ENCODE data around the gene CDC42BPB. TPM values are rescaled to one million over a fixed set of nuclear protein-coding genes. Genes with fewer than 3 reads are reported as not detected.

CDC42BPB gene
- total RNA-seq, 4 donors from 2014 or later, result 85.8 to 170 (median 102) TPM

- TF ChIP-seq, protein P1, sequence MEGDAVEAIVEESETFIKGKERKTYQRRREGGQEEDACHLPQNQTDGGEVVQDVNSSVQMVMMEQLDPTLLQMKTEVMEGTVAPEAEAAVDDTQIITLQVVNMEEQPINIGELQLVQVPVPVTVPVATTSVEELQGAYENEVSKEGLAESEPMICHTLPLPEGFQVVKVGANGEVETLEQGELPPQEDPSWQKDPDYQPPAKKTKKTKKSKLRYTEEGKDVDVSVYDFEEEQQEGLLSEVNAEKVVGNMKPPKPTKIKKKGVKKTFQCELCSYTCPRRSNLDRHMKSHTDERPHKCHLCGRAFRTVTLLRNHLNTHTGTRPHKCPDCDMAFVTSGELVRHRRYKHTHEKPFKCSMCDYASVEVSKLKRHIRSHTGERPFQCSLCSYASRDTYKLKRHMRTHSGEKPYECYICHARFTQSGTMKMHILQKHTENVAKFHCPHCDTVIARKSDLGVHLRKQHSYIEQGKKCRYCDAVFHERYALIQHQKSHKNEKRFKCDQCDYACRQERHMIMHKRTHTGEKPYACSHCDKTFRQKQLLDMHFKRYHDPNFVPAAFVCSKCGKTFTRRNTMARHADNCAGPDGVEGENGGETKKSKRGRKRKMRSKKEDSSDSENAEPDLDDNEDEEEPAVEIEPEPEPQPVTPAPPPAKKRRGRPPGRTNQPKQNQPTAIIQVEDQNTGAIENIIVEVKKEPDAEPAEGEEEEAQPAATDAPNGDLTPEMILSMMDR (IDR thresholded peaks at IDR 0.05; ENCODE audit: low read depth), result no peak
Observed at GRCh38 chr14:102933618-102934231, 123.6 kb downstream of the CDC42BPB start.

DNA sequence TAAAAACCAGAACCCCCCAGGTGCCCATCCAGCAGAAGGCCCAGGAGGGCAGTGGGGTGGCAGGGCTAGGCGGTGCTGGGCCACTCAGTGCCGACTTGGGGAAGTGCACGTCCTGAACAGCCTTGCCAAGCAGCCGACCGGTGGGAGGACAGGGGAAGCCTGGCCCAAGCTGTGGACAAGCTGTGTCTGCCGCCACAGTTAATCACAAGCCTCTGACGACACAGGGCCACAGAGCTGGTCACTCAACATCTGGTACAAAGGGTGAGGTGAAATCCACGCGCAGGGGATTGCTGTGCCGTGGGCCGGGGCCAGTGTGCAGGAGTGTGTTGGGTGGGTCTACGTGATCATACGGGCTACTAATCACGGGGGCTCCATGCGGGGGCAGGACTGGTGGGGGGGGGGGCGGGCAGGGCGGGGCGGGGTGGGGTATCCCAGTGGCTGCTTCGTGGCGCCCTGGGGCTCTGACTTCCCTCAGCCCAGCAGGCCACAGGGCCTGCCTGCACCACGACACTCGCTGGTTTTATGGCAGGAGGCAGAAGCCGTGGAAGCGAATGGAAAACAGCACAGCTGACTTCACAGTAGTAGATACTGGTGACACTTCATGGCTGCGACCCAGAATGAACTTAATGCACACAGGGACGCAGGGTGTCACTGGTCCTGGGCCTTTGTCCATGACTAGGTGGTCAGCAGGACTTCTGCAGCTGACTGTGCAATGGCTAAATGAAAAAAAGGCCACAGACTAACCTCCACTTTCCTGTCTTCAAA is 124.7 kb downstream of the CDC42BPB start:
- TF ChIP-seq, protein P1 (IDR thresholded peaks at IDR 0.05; ENCODE audit: low read depth), result no peak

- TF ChIP-seq, protein P1 (IDR thresholded peaks at IDR 0.05; ENCODE audit: low read depth), result no peak
Observed at GRCh38 chr14:102931580-102932285, 125.6 kb downstream of the CDC42BPB start.

DNA sequence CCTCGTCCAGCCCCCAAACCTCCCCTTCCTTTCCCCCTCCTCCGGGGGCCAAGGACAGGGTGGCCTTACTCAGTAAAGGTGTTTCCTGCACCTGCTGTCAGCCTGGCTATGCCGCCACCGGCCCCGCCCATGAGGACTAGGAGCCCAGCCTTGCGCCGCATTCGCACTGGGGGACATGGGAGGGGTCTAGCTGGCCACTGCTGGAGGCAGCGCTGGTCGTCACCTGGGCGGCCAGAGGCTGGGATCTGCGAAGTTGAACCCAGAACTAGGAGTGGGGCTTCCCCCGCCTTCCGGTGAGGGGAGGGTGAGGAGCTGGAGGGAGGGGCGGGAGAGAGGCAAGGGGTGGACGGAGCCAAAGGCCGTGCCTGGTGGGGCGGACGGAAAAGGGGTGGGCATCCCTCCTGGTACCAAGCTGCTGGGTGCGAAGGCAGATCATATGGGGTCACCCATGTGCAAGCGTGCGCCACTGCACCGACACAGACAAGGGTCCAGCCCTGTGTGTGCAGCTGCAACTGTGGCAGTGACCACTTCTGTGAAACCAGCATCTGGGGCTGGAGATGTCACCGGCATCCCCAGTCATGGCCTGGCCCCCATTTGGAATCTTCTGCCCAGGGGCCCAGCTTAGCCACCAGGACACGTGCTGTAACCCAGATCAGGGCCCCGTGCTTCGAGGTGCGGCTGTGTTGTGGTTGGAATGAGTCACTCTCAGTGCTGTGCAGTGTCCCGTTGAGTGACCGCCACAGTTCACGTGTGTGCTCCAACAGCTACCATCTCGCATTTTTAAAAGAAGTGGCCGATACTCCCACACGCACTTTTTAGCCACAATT is 126.4 kb downstream of the CDC42BPB start:
- TF ChIP-seq, protein P1 (IDR thresholded peaks at IDR 0.05; ENCODE audit: low read depth), result no peak

DNA sequence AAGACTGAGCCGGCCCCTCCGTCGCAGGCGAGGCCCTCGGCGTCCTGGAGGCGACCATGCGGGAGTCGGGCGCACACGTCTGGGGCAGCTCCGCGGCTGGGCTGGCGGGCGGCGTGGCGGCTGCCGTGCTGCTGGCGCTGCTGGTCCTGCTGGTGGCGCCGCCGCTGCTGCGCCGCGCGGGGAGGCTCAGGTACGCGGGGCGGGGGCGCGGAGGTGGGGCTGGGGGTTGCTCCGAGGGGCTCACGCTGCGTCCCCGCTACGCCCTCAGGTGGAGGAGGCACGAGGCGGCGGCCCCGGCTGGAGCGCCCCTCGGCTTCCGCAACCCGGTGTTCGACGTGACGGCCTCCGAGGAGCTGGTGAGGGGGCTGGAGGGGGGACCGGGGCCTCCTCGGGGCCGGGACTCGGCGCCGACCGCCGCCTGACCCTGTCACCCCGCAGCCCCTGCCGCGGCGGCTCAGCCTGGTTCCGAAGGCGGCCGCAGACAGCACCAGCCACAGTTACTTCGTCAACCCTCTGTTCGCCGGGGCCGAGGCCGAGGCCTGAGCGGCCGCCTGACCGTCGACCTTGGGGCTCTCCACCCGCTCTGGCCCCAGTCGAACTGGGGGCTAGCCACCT is 127.1 kb downstream of the CDC42BPB start:
- TF ChIP-seq, protein P1 (IDR thresholded peaks at IDR 0.05; ENCODE audit: low read depth), result no peak

DNA sequence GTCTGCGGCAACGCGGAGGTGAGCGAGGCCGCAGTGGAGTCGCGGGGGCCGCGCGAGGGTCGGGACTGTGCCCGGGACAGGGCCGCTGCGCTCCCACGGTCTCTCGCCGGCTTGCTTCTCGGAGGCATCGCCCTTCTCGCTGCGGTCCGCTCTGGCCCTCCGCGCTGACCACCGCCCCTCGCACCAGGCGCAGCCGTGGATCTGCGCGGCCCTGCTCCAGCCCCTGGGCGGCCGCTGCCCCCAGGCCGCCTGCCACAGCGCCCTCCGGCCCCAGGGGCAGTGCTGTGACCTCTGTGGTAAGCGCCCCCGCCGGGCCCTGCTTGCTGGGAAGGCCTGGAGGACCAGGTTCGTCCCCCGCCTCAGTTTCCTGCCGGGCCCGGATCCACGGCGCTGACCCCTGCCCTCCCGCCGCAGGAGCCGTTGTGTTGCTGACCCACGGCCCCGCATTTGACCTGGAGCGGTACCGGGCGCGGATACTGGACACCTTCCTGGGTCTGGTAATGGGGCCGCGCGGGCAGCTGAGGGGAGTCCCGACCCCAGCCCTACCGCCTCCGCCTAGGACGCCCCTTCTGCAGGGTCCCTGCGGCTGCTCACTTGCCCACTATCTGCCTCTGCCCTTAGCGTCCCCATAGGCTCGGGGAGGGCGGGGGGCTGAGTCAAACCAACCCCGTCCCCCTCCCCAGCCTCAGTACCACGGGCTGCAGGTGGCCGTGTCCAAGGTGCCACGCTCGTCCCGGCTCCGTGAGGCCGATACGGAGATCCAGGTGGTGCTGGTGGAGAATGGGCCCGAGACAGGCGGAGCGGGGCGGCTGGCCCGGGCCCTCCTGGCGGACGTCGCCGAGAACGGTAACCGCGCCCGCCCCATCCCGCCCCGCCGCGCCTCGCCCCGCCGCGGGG is 127.9 kb downstream of the CDC42BPB start:
- TF ChIP-seq, protein P1 (IDR thresholded peaks at IDR 0.05; ENCODE audit: low read depth), result no peak
